ENCODE results near the gene DNAJC22. TPM values are rescaled to one million over a fixed set of nuclear protein-coding genes. Genes with fewer than 3 reads are reported as not detected.
"Not testable (repeated sequence)": the region's sequence is repeated elsewhere in the genome, so short reads cannot be mapped to it uniquely, and the experiment has no call there.

The DNAJC22 gene
- polyA plus RNA-seq, 1 donor = 30.2 TPM

DNA sequence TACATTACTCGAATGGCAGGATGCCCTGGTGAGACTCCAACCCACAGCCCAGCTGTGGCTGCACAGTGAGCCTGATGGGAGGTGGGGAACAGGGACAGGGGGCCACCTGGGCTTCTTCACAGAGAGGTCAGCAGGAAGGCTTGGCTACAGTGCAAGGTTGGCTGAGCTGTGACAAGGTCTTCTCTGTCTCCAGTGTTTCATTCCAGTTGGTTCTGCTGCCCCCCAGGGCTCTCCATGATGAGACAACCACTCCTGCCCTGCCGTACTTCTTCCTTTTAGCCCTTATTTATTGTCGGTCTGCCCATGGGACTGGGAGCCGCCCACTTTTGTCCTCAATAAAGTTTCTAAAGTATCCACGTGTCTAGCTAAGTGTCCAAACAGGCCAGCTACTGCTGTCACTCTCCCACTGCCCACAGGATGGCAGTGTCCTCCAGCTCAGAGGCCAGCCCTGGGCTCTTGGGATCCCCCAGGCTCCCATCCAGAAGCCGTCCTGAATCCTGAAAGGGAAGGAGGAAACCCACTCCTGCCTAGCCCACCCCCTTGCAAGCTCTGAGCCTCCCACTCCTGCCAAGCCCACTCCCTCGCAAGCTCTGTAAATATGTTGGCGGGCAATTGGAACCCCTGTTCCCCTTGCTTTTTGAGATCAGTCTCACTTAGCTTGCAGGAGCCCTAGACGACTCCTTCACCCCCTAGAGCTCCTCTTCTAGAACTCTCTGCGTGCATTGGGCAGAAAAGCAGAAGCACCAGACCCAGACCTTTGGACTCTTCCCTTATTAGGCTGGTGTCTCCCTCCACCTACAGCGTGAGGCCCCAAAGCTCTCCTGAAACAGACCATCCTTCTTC is 15.1 kb upstream of the DNAJC22 start:
- DNase-seq = peak; percentile 77

DNA sequence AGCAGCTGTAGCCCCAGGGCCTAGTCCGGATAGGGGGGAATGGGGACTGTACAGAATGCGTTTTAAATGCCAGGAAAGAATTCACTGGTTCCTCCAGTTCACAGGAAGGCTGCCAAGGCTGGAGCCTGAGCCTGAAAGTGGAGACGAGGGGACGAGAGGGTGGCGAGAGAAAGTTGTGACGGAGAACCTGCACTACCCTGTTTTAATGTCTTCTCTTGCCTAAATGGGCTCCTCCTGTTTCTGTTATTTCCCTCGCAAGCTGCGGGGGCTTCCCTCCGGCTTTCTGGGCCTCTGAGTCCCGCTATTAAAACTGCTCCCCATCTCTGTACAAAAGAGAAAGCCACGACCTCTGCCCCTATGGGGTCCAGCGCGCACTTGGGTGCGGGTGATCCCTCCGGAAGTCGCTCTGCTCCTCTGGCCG is 14.2 kb upstream of the DNAJC22 start:
- DNase-seq = no peak

DNA sequence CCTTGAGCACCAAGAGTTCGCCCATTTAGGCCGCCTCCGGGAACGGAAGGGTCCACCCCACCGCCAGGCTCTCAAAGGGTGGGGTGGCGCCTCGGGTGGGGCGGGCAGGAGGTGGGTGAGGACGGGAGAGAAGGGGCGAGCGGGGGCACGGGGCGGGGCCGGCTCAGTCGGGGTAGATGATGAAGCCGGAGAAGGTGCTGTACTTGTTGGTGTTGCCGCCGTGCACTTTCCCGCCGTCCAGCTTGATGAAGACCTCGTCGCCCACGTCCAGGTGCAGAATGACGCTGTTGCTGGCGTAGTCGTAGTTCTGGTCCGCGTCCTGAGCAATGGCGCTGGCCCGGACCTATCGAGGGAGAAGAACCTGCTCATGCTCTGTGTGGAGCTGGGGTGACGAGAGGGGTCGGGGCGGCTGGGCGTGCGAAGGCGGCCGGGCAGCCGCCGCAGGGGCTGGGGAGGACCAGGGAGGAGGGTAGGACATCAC is 13.8 kb upstream of the DNAJC22 start:
- DNase-seq = no peak

GRCh38 chr12:49333778-49334177 is 12.9 kb upstream of the DNAJC22 start:
- DNase-seq = not testable (repeated sequence)

GRCh38 chr12:49334226-49334625 is 12.5 kb upstream of the DNAJC22 start:
- DNase-seq = no peak

GRCh38 chr12:49334681-49335080 is 12.0 kb upstream of the DNAJC22 start:
- DNase-seq = no peak

- DNase-seq = no peak
Observed at GRCh38 chr12:49335118-49335954, 11.4 kb upstream of the DNAJC22 start.

- DNase-seq = no peak
Observed at GRCh38 chr12:49335955-49336644, 10.6 kb upstream of the DNAJC22 start.

DNA sequence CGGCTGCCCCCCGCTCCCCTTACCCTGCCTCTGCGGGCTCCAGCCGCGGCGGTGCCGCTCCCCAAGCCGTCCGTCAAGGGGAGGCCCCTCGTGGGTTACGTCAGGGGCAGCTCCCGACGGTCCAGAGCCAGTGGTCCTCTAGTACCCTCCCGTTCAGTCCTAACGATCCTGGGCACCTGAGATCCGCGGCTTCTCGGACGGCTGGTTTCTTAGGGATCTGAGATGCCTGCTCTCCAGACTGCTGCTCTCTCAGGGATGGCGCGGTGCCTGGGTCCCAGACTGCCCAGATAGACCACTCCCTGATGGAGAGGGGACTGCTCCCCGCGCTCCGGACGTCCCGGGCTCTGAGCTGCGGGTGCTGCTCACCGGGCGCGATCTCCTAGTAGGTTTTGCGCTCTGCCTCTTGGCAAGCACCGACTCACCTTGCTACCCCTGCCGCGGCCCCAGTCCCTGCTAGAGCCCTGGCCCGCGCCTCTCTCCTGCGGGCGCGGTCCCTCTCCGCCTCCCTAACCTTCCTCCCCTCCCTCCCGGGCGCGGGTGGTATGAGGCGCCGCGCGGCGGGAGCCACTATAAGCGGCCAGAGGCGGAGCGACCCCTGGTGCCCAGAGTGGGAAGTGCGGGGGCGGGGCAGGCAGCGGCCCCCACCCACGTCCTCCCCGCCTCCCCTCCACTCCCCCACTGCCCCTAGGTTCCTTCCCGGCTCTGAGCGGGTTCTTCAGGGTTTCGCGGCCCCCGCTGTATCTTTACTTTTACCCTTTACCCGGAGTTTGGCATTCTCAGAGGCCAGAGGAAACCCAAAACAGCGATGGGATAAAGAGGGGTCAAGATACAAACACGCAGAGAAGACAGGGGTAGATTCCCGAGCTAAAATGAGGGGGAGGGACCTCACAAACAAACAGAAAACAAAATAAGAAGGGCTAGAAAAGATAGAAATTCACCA is 9.8 kb upstream of the DNAJC22 start, which contains the start of gene C1QL4:
Gene C1QL4, minus strand, starts transcription at position 544 of the 940 bp plus-strand sequence. CDS start 711 bp downstream, outside the sequence.
- DNase-seq = peak; percentile 80

- DNase-seq = no peak
Observed at GRCh38 chr12:49338830-49339463, 7.7 kb upstream of the DNAJC22 start.

GRCh38 chr12:49339464-49339861 is 7.2 kb upstream of the DNAJC22 start:
- no peak for DNase-seq

GRCh38 chr12:49340095-49340870 is 6.4 kb upstream of the DNAJC22 start:
- DNase-seq = no peak

DNA sequence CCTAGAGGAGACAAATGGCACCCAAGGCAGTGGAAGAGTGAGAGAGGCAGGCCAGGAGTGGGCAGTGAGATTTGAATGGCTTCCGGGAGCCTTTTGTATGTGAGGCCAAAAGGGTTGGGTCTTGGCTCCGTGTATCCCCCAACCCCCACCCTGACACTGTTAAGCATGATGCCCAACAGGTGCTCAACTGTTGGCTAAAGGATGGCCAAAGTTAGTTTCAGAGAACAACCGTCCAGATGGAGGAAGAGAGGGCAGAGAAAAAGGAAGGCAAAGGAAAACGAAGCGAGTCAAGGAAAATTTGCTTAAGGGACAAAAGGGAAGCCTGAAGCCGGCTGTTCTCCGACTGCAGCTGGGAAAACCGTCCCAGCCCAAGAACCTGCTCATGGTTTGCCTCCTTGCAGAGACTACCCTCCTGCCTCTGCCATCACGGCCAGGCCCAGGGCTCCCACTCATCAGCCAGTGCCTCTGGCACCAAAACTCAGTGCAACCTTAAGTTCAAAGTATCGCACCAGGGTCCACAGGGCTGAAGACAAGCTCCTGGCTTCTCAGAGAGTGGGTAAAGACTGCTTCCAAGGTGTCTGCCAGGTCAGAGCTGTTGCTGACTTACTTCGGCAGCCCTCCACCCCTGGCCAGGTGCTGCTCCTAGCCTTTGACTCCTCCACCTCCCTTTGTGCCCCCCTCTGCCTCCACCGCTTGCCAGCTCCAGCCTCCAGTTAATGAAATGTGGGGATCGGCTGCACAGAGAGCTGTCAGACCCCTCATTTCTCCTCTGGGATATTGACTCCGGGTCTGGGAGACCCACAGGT is 5.5 kb upstream of the DNAJC22 start:
- no peak for DNase-seq

- DNase-seq = no peak
Observed at GRCh38 chr12:49341777-49342065, 5.0 kb upstream of the DNAJC22 start.

- DNase-seq = peak; percentile 92
Observed at GRCh38 chr12:49342066-49342913, 4.4 kb upstream of the DNAJC22 start.

DNA sequence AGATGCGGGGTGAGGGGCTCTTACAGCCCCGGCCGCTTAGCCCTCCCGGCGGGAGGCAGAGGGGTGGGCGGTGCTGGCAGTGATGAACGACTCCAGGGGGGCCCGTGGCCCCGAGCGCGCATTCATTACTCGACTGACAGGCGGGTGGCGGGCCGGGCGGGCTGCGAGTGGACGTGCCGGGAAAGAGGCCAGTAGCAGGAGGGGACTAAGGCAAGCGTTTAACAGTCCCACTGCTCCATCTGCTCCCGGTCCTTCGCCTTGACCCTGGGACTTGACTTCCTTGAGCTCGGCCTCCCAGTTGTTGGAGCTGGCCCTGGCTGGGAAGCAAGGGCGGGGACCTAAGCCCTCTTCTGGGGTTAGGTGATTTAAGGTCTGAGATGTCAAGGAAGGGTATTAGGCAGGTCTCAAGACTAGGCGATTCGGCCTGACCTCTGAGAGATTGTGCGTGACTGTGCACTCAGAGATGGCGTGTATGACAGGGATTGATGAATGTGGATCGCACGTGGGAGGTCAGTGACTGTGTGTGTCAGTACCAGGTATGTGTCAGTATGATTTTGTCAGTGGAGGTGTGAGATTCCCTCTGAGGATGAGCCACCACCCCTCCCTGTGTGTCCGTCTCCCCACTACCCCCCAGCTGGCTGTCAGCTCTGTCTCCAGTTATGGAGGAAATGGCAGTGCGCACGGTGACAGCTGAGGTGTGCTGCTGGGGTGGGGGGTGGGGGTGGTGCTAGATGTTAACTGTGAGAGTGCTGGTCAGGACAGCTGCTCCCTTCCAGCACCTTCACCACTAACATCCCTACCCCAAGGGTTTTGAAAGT is 3.6 kb upstream of the DNAJC22 start:
- DNase-seq = no peak

- DNase-seq = no peak
Observed at GRCh38 chr12:49344486-49345050, 2.1 kb upstream of the DNAJC22 start.
